Endometrium (tissue), 2 donors: ENCODE results near the gene GPR150.

Source experiments
- FAIRE-seq: peaks from 2 replicates; lab custom pipeline; 2012; peaks lifted over from hg19 to GRCh38; lab: Jason Lieb, UNC
- donor health status: control.
- donor health status: control.

Gene GPR150

GRCh38 chr5:95652849-95653248 is 33.0 kb downstream of the GPR150 start:
- no peak for FAIRE-seq

GRCh38 chr5:95654196-95654595 is 34.3 kb downstream of the GPR150 start:
- no peak for FAIRE-seq

GRCh38 chr5:95655575-95655974 is 35.7 kb downstream of the GPR150 start:
- no peak for FAIRE-seq

GRCh38 chr5:95660060-95660459 is 40.2 kb downstream of the GPR150 start:
- FAIRE-seq = no peak

GRCh38 chr5:95662946-95663345 is 43.1 kb downstream of the GPR150 start:
- no peak for FAIRE-seq

- peak; percentile 96 for FAIRE-seq
These were observed 44.4 kb downstream of the GPR150 start for GRCh38 chr5:95664204-95664786.

GRCh38 chr5:95667061-95667618 is 47.3 kb downstream of the GPR150 start:
- no peak for FAIRE-seq

- no peak for FAIRE-seq
These were observed 47.8 kb downstream of the GPR150 start for GRCh38 chr5:95667678-95668077.

- FAIRE-seq = no peak
These were observed 48.3 kb downstream of the GPR150 start for GRCh38 chr5:95668216-95668615.

- no peak for FAIRE-seq
These were observed 48.8 kb downstream of the GPR150 start for GRCh38 chr5:95668728-95669127.

- no peak for FAIRE-seq
These were observed 49.7 kb downstream of the GPR150 start for GRCh38 chr5:95669540-95669939.

GRCh38 chr5:95669985-95670384 is 50.1 kb downstream of the GPR150 start:
- FAIRE-seq = no peak

GRCh38 chr5:95670568-95670967 is 50.7 kb downstream of the GPR150 start:
- FAIRE-seq = no peak
